ENCODE measurements around the gene HNRNPC.

HNRNPC gene

DNA sequence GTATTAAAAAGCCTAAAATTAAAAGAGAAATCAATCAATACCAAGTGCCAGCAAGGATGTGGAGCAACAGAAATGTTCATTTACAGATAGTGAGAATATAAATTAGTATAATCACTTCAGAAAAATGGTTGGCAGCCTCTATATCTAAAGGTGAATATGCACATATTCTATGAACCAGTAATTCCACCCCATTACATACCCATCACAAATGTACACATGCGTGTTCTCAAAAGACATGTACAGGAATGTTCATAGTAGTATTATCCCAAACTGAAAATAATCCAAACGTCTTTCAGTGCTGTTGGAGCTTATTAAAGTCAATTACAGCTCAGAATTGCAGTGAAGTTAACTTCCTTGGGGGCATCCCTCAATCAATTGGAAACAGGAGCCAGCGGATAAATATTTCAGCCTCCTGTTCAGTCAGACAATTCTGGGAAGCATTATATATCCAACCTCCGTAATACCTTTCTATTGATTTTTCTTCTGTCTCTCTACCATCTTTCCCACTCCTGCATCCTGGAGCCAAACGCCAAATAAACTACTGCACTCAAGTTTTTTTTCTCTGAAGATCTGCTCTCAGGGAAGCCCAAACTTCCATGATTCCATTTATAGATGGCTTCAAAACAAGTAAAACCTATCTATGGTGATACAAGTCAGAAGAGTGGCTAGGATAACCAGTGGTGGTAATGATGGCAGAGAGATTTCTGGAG is 68.3 kb downstream of the HNRNPC start:
- peaks cover 8% of the 10 kb centered on the region; the same call in 1 of the 2 replicates for H3K36me3 ChIP-seq (ENCODE audit: insufficient read depth, low read length)
- H3K4me3 ChIP-seq (ENCODE audit: low read length), result no peak overlapping the region
- H3K27me3 ChIP-seq (ENCODE audit: insufficient read depth, low read length), result no peaks in the 10 kb centered on the region
- 0 out of 2 replicates have a peak, but pooled peaks cover 3% of the 10 kb centered on the region for H3K9me3 ChIP-seq (ENCODE audit: insufficient read depth, low read depth, low read length)
- H3K27ac ChIP-seq (ENCODE audit: low read depth, low read length), result no peak overlapping the region
- H3K9ac ChIP-seq (ENCODE audit: low read depth, low read length), result no peak overlapping the region
- WGBS, result 90% methylated on average over 5 of the region's 5 CpGs
- peaks cover 12% of the 10 kb centered on the region; the same call in 1 of the 2 replicates for H3K4me1 ChIP-seq (ENCODE audit: insufficient read depth, low read length)

DNA sequence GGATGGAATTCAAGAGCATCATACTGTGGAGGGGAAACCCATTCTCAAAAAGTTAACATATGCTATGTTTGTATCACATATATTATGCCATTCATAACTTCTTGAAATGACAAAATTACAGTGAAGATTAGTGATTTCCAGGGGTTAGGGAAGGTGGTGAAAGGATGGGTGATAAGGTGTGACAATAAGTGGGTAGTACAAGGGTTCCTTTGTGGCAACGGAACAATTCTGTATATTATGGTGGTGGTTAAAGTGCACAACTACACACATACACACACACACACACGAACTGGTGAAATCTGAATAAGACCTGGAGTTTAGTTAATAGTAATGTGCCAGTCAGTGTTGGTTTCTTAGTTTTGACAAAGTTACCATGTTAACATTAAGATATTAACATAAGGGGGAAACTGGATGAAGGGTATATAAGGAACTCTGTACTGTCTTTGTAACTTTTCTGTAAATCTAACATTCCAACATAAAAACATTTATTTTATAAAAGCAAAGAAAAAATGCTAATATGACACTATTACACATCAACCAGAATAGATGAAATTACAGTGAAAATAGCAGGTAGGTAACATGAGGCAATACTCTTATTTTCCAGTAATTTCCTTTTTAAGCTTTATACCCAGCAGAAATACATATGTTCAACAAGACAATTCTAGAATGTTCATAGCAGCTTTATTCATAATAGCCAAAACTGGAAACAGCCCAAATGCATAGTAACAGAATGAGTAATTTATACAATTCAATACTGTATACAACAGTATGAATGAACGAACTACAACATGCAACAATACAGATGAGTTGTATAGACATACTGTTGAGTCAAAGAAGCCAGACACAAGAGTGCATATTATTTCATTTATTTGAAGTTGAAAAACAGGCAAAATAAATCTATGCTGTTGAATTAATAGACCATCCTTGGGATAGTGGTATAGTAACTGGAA is 69.4 kb downstream of the HNRNPC start:
- no peaks in the 10 kb centered on the region for H3K36me3 ChIP-seq (ENCODE audit: insufficient read depth, low read length)
- 0 out of 2 replicates have a peak, but pooled peaks cover 3% of the 10 kb centered on the region for H3K9me3 ChIP-seq (ENCODE audit: insufficient read depth, low read depth, low read length)
- no peaks in the 10 kb centered on the region for H3K27me3 ChIP-seq (ENCODE audit: insufficient read depth, low read length)
- no peak overlapping the region for H3K4me3 ChIP-seq (ENCODE audit: low read length)
- no peak overlapping the region for H3K27ac ChIP-seq (ENCODE audit: low read depth, low read length)
- H3K4me1 ChIP-seq (ENCODE audit: insufficient read depth, low read length), result peaks cover 12% of the 10 kb centered on the region; the same call in 1 of the 2 replicates
- no peak overlapping the region for H3K9ac ChIP-seq (ENCODE audit: low read depth, low read length)
- WGBS, result no CpG with 5 or more reads among the region's 3 CpGs

- H3K9ac ChIP-seq (ENCODE audit: low read depth, low read length), result no peak overlapping the region
- H3K27ac ChIP-seq (ENCODE audit: low read depth, low read length), result no peak overlapping the region
- H3K9me3 ChIP-seq (ENCODE audit: insufficient read depth, low read depth, low read length), result peaks cover 3% of the 10 kb centered on the region; the same call in 1 of the 2 replicates
- WGBS, result 94% methylated on average over 2 of the region's 2 CpGs
- H3K27me3 ChIP-seq (ENCODE audit: insufficient read depth, low read length), result no peaks in the 10 kb centered on the region
- no peaks in the 10 kb centered on the region for H3K36me3 ChIP-seq (ENCODE audit: insufficient read depth, low read length)
- no peaks in the 10 kb centered on the region for H3K4me1 ChIP-seq (ENCODE audit: insufficient read depth, low read length)
- no peak overlapping the region for H3K4me3 ChIP-seq (ENCODE audit: low read length)
Measured at GRCh38 chr14:21197418-21198205, 71.6 kb downstream of the HNRNPC start.

DNA sequence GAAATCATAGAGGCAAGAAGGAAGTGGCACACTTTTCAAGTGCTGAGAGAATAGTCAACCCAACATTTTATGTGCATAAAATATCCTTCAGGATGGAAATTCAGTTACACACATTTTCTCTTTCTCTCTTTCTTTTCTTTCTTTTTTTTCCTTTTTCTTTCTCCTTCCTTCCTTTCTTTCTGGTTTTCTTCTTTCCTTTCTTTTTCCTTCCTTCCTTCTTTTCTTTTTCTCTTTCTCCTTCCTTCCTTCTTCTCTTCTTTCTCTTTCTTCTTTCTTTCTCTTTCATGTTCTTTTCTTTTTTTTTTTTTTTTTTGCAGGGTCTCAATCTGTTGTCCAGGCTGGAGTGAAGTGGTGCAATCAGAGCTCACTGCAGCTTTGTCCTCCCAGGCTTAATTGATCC is 74.6 kb downstream of the HNRNPC start:
- Histone ChIP-seq H3K9me3 (ENCODE audit: insufficient read depth, low read depth, low read length) (peaks cover 3% of the 10 kb centered on the region; the same call in 1 of the 2 replicates), H3K4me3 (ENCODE audit: low read length) (no peak overlapping the region), H3K27ac (ENCODE audit: low read depth, low read length) (no peak overlapping the region), H3K27me3 (ENCODE audit: insufficient read depth, low read length) (no peaks in the 10 kb centered on the region), H3K9ac (ENCODE audit: low read depth, low read length) (no peak overlapping the region), H3K36me3 (ENCODE audit: insufficient read depth, low read length) (no peaks in the 10 kb centered on the region), H3K4me1 (ENCODE audit: insufficient read depth, low read length) (peaks cover 4% of the 10 kb centered on the region; the same call in 1 of the 2 replicates)

DNA sequence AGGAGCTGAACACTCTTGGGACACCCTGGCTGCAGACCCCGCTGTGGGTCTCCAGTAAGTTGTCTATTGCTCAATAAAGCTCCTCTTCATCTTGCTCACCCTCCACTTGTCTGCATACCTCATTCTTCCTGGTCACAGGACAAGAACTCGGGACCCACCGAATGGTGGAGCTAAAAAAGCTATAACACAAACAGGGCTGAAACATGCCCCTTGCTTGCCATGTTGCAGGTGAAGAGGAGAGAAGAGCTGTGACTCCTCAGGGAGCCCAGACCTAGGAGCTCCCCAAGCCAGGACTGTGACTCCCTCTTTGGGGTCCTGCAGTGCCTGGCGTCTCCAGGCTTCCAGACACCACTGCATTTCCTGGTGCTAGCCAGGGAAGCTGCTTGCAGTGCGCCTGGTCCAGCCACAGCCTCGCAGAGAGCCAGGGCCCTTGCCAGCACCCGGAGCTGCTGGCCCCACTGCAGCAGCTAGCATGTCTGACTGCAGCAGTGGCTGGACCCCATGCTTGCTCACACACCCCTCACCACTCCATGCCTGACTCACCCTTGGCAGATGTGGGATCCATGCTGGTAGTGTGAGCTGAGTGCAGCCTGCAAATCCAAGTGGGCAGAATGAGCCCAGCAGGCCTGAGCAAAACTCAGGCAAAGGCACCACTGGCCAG is 76.2 kb downstream of the HNRNPC start:
- no peak overlapping the region for H3K4me3 ChIP-seq (ENCODE audit: low read length)
- peaks cover 4% of the 10 kb centered on the region; the same call in 1 of the 2 replicates for H3K9me3 ChIP-seq (ENCODE audit: insufficient read depth, low read depth, low read length)
- H3K27me3 ChIP-seq (ENCODE audit: insufficient read depth, low read length), result no peaks in the 10 kb centered on the region
- H3K4me1 ChIP-seq (ENCODE audit: insufficient read depth, low read length), result peaks cover 4% of the 10 kb centered on the region; the same call in 1 of the 2 replicates
- no peaks in the 10 kb centered on the region for H3K36me3 ChIP-seq (ENCODE audit: insufficient read depth, low read length)
- no peak overlapping the region for H3K9ac ChIP-seq (ENCODE audit: low read depth, low read length)
- WGBS, result 94% methylated on average over 7 of the region's 7 CpGs
- no peak overlapping the region for H3K27ac ChIP-seq (ENCODE audit: low read depth, low read length)

GRCh38 chr14:21192447-21192822 is 76.8 kb downstream of the HNRNPC start:
- Histone ChIP-seq H3K9me3 (ENCODE audit: insufficient read depth, low read depth, low read length) (peaks cover 9% of the 10 kb centered on the region; the same call in 1 of the 2 replicates), H3K4me3 (ENCODE audit: low read length) (peak overlapping the region; percentile 25; the same call in 1 of the 2 replicates), H3K27me3 (ENCODE audit: insufficient read depth, low read length) (no peaks in the 10 kb centered on the region), H3K9ac (ENCODE audit: low read depth, low read length) (no peak overlapping the region), H3K36me3 (ENCODE audit: insufficient read depth, low read length) (no peaks in the 10 kb centered on the region), H3K4me1 (ENCODE audit: insufficient read depth, low read length) (peaks cover 4% of the 10 kb centered on the region; the same call in 1 of the 2 replicates), H3K27ac (ENCODE audit: low read depth, low read length) (no peak overlapping the region)
- WGBS, result 69% methylated on average over 1 of the region's 1 CpG

DNA sequence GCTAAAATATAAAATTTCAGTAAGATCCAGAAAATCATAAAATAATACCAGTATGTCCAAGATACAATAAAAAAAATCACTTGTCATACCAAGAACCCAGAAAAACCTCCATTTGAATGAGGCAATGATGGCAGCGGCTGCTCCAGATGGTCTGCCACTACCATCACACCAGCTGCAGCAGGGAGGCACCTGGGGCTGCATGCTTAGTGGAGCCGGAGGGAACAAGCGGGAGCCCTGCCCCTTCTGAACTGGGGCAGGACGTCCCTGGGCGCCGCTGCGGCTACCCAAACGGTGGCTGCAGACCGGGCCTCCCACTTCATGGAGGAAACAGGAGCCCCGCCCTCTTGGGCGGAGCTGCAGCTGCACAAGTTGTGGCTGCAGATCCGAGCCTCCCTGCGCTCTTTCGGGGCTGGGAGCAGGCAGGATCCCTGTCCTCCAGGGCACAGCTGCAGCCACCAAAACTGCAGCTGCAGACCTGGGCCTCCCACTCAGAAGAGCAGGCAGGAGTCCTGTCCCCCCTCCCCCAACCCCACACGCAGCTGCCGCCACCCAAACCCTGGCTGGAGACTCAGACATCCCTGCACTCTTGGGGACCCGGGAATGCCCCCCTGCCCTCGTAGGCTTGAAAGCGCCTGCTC is 77.3 kb downstream of the HNRNPC start:
- Histone ChIP-seq H3K4me3 (ENCODE audit: low read length) (peak overlapping the region; percentile 25; the same call in 1 of the 2 replicates), H3K27ac (ENCODE audit: low read depth, low read length) (no peak overlapping the region), H3K9ac (ENCODE audit: low read depth, low read length) (no peak overlapping the region), H3K9me3 (ENCODE audit: insufficient read depth, low read depth, low read length) (peaks cover 6% of the 10 kb centered on the region; the same call in 1 of the 2 replicates), H3K36me3 (ENCODE audit: insufficient read depth, low read length) (no peaks in the 10 kb centered on the region), H3K27me3 (ENCODE audit: insufficient read depth, low read length) (no peaks in the 10 kb centered on the region), H3K4me1 (ENCODE audit: insufficient read depth, low read length) (peaks cover 4% of the 10 kb centered on the region; the same call in 1 of the 2 replicates)
- WGBS, result 22% methylated on average over 19 of the region's 19 CpGs

DNA sequence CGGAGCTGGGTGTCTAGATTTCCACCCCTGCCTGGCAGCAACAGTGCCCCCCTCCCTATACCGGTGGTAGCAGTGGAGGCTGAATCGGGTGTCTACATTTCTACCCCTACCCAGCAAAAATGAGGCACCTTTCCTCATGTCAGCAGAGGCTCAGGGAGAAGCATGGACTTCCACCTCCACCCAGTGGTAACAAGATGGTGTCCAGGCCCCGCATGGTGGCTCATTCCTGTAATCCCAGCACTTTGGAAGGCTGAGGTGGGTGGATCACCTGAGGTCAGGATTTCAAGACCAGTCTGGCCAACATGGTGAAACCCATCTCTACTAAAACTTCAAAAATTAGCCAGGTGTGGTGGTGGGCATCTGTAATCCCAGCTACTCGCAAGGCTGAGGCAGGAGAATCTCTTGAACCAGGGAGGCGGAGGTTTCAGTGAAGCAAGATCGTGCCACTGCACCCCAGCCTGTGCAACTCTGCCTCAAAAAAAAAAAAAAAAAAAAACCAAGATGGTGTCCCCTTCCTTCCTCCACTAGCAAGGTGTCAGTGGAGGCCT is 77.9 kb downstream of the HNRNPC start:
- 84% methylated on average over 7 of the region's 7 CpGs for WGBS
- Histone ChIP-seq H3K4me1 (ENCODE audit: insufficient read depth, low read length) (peaks cover 4% of the 10 kb centered on the region; the same call in 1 of the 2 replicates), H3K9me3 (ENCODE audit: insufficient read depth, low read depth, low read length) (peaks cover 6% of the 10 kb centered on the region; the same call in 1 of the 2 replicates), H3K4me3 (ENCODE audit: low read length) (peak overlapping the region; percentile 25; the same call in 1 of the 2 replicates), H3K9ac (ENCODE audit: low read depth, low read length) (no peak overlapping the region), H3K36me3 (ENCODE audit: insufficient read depth, low read length) (no peaks in the 10 kb centered on the region), H3K27me3 (ENCODE audit: insufficient read depth, low read length) (no peaks in the 10 kb centered on the region), H3K27ac (ENCODE audit: low read depth, low read length) (no peak overlapping the region)

- no peaks in the 10 kb centered on the region for H3K36me3 ChIP-seq (ENCODE audit: insufficient read depth, low read length)
- 0 out of 2 replicates have a peak, but pooled peaks cover 6% of the 10 kb centered on the region for H3K9me3 ChIP-seq (ENCODE audit: insufficient read depth, low read depth, low read length)
- WGBS, result 66% methylated on average over 3 of the region's 5 CpGs
- no peaks in the 10 kb centered on the region for H3K27me3 ChIP-seq (ENCODE audit: insufficient read depth, low read length)
- no peak overlapping the region for H3K27ac ChIP-seq (ENCODE audit: low read depth, low read length)
- no peak overlapping the region for H3K9ac ChIP-seq (ENCODE audit: low read depth, low read length)
- H3K4me1 ChIP-seq (ENCODE audit: insufficient read depth, low read length), result no peaks in the 10 kb centered on the region
- no peak overlapping the region for H3K4me3 ChIP-seq (ENCODE audit: low read length)
Measured at GRCh38 chr14:21185491-21185890, 83.8 kb downstream of the HNRNPC start.
